Adipocyte (in vitro differentiated cells): Measurements from ENCODE around the gene MLLT10.

Source experiments
- DNase-seq: peaks from one replicate; pipeline ENCODE4 v3.0.0-alpha.2; 2015; ENCODE audit warnings: low read depth
- H3K27me3 ChIP-seq: replicated peaks from 2 replicates; pipeline ENCODE4 v1.7.0; 2013; ENCODE audit warnings: mild to moderate bottlenecking, low read length, moderate library complexity; ENCODE audit not compliant: control insufficient read depth, insufficient read depth
- H3K36me3 ChIP-seq: 2 replicates; pipeline ENCODE4 v1.7.0; 2013; ENCODE audit warnings: low read length, mild to moderate bottlenecking, moderate library complexity; ENCODE audit not compliant: control insufficient read depth, insufficient read depth, severe bottlenecking
- H3K4me1 ChIP-seq: 2 replicates; pipeline ENCODE4 v1.7.0; 2013; ENCODE audit warnings: mild to moderate bottlenecking, low read length, moderate library complexity; ENCODE audit not compliant: control insufficient read depth, insufficient read depth
- H3K4me3 ChIP-seq: 2 replicates; pipeline ENCODE4 v1.7.0; 2013; ENCODE audit warnings: mild to moderate bottlenecking, low read length, moderate library complexity
- H3K9ac ChIP-seq: 2 replicates; pipeline ENCODE4 v1.7.0; 2013; ENCODE audit warnings: mild to moderate bottlenecking, low read length, moderate library complexity
- H3K9me3 ChIP-seq: 2 replicates; pipeline ENCODE4 v1.7.0; 2013; ENCODE audit warnings: mild to moderate bottlenecking, low read length, moderate library complexity; ENCODE audit not compliant: control insufficient read depth

MLLT10 gene

DNA sequence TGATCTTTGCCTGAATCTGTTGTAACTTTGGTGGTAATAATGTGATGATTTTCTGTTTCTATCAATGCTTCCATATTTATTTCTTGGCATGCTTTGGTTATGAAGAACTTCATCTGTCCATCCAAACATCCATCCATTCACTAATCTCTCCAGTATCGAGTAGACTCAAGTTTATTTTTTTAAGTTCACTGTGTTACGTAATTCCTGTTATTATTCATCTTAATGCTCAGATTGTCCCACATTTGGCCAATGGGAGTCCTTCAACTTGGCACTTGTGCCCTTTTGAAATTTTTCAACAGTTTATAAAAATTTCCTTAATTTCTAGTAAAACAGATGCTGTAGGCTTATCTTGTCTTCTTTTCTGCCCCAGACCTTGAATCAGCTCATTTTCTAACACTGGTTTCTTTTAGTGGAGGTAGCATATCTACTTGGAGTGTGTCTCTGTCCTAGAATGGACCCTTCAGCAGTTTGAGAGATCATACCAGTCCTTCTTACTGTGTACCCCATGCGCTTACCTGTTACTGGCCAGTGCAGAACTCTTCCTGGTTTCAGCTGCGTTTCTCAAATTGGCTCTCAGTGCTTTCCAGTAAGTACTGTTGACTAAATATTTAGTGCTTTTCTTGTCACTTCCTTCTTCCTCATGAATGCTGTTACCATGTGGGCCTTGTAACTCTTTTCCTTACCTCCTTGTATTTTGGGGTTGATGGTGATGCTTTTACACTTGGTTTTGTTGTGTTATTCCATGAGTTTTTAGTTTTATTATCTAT lies 100.8 kb downstream of the MLLT10 start:
- Histone ChIP-seq H3K4me1 (peaks cover 7% of the 10 kb centered on the region), H3K27me3 (no peaks in the 10 kb centered on the region), H3K9ac (no peak overlapping the region), H3K4me3 (no peak overlapping the region), H3K36me3 (peaks cover 41% of the 10 kb centered on the region), H3K9me3 (no peaks in the 10 kb centered on the region)
- peak; percentile 12 for DNase-seq

DNA sequence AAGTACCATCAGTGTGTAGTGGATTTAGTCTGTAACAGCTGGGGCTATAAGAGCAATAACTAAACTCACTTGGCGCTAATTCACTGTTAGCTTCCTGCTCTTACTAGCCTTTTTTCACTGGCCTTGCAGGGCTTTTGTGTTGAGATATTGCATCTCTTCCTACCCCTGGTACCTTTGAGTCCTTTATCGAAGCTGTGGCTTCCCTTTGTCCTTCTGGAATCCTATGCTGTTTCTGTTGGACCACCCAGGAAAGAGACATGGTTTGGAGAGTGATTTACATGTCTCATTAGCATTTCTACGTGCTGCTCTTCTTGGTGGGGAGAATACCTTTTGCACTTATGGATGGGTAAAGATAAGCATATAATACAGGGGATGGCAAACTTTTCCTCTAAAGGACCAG lies 103.8 kb downstream of the MLLT10 start:
- no peak overlapping the region for H3K9ac ChIP-seq
- DNase-seq, result no peak
- no peaks in the 10 kb centered on the region for H3K9me3 ChIP-seq
- peaks cover 7% of the 10 kb centered on the region for H3K4me1 ChIP-seq
- H3K36me3 ChIP-seq, result peaks cover 35% of the 10 kb centered on the region
- H3K4me3 ChIP-seq, result no peak overlapping the region
- H3K27me3 ChIP-seq, result no peaks in the 10 kb centered on the region

DNA sequence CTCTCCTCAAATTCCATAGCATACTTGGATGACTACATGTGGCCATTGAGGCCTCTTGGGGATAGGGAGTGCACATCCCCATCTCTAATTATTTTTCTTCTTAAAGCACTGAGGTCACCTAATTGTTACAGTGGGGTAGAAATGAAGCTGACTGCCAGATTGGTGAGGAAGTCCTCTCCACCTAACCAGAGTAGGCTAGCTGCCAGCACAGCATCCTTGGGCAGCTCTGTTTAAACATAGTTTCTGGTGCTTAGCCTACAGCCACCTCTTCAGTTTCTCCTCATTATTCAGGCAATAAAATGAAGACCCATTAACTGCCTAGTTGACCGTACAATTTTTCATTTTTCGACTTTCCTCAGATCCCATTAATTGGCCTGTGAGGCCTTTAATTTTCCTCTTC lies 104.6 kb downstream of the MLLT10 start:
- no peak for DNase-seq
- Histone ChIP-seq H3K27me3 (no peaks in the 10 kb centered on the region), H3K4me3 (no peak overlapping the region), H3K4me1 (peaks cover 7% of the 10 kb centered on the region), H3K9ac (no peak overlapping the region), H3K9me3 (no peaks in the 10 kb centered on the region), H3K36me3 (peaks cover 35% of the 10 kb centered on the region)

DNA sequence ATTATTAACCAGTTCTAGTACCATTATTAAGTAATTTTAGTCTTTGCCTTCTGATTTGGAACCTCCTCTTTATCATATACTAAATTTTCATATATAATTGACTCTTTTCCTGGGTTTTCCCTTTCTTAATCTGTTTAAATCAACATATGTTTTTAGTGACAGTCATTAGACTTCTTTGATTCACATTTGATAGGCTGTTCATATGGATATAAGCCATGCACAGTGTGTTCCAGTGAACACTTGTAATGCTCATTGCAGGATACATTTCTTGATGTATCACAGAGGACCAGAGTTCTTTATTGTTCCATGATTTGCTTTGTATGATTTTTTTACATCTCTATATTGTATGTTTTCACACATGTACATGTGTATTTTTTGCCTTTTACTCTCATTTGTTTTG lies 114.0 kb downstream of the MLLT10 start:
- H3K9me3 ChIP-seq, result no peaks in the 10 kb centered on the region
- H3K27me3 ChIP-seq, result no peaks in the 10 kb centered on the region
- no peak overlapping the region for H3K9ac ChIP-seq
- H3K4me1 ChIP-seq, result no peaks in the 10 kb centered on the region
- DNase-seq, result no peak
- no peak overlapping the region for H3K4me3 ChIP-seq
- H3K36me3 ChIP-seq, result peaks cover 21% of the 10 kb centered on the region

DNA sequence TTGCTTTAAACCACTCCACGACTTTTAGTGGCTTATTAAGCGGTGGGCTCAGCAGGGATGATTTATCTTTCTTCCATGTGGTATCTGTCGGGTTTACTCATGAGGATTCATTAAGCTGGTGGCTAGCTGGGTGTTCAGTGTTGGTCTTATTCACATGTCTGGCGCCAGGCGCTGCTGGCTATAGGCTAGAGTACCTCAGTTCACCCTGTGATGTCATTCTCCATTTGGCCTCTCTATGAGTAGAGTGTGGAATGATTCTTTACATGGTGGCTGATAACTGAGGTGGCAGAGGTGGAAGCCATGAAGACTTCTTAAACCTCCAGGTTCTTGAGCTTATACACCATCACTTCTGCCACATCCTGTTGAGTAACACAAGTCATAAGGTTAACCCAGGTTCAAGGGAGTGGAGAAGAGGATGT lies 115.4 kb downstream of the MLLT10 start:
- Histone ChIP-seq H3K9ac (no peak overlapping the region), H3K4me3 (no peak overlapping the region), H3K4me1 (no peaks in the 10 kb centered on the region), H3K27me3 (no peaks in the 10 kb centered on the region), H3K9me3 (no peaks in the 10 kb centered on the region), H3K36me3 (peaks cover 33% of the 10 kb centered on the region)
- DNase-seq, result no peak

DNA sequence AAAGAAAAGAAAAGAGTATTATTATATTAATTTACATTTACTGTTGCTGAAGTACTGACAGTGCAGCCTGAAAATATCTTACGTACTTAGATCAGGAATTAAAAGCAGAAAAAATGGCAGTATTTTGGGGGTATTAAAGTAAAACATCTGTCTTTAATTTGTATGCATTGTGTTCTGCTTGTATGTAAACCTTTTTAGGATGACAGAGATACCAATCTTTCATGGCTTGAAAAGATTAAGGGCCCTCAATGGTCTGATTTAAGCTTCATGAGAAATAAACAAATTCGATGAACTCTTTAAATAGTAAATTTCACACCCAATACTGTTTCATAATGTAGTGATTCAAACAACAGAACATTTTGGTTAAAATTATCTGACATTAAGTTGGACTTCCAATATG lies 116.3 kb downstream of the MLLT10 start:
- peak; percentile 5 for DNase-seq
- Histone ChIP-seq H3K9ac (no peak overlapping the region), H3K36me3 (peaks cover 35% of the 10 kb centered on the region), H3K4me1 (no peaks in the 10 kb centered on the region), H3K4me3 (no peak overlapping the region), H3K9me3 (no peaks in the 10 kb centered on the region), H3K27me3 (no peaks in the 10 kb centered on the region)

DNA sequence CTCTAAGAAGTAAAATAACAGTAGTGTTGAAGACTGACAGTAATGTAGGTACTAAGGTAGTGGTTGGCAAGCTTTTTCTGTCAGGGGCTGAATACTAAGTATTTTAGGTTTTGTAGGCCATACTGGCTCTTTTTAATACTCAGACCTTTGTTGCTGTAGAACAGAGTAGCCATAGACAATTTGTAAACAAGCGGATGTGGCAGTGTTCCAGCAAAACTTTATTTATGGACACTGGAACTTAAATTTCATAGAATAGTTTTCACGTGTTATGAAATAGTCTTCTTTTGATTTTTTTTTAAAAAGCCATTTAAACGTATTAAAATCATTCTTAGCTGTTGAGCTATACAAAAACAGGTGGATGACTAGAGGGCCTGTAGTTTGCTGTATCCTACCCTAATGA lies 121.2 kb downstream of the MLLT10 start:
- H3K36me3 ChIP-seq, result peaks cover 26% of the 10 kb centered on the region
- no peak overlapping the region for H3K9ac ChIP-seq
- H3K4me1 ChIP-seq, result no peaks in the 10 kb centered on the region
- DNase-seq, result no peak
- H3K4me3 ChIP-seq, result no peak overlapping the region
- H3K9me3 ChIP-seq, result no peaks in the 10 kb centered on the region
- H3K27me3 ChIP-seq, result no peaks in the 10 kb centered on the region

DNA sequence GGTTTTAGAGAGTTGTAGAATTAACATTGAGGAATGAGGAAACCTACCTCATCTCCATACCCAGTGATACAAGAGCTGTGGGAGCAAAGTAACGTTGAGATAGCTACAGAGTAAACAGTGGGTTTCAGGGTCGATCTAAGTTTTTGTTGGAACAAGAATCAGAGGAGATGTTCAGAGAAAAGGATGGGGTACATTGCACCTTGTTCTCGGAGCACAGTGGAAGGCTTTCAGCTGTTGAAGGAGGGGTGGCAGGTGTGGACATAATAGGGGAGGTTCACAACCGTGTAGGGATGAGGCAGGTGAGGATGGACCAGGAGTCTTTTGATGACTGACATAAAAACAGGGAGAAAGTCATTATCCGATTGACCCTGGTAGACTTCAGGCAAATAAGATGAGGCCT lies 121.7 kb downstream of the MLLT10 start:
- no peak overlapping the region for H3K4me3 ChIP-seq
- no peaks in the 10 kb centered on the region for H3K9me3 ChIP-seq
- no peaks in the 10 kb centered on the region for H3K4me1 ChIP-seq
- no peak for DNase-seq
- peaks cover 26% of the 10 kb centered on the region for H3K36me3 ChIP-seq
- H3K27me3 ChIP-seq, result no peaks in the 10 kb centered on the region
- no peak overlapping the region for H3K9ac ChIP-seq

DNA sequence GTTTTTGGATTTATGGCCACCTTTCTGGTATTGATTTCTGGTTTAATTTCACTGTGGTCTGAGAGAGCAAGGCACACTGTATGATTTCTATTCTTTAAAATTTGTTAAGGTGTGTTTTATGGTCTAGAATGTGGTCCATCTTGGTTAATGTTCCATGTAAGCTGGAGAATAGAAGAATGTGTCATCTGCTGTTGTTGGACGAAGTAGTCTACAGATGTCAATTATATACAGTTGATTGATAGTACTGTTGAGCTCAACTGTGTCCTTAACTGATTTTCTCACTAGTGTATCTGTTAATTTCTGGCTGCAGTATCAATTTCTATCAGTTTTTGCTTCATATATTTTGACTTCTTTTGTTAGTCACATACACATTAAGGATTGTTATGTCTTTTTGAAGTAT lies 127.1 kb downstream of the MLLT10 start:
- peaks cover 2% of the 10 kb centered on the region for H3K4me1 ChIP-seq
- H3K4me3 ChIP-seq, result no peak overlapping the region
- no peaks in the 10 kb centered on the region for H3K9me3 ChIP-seq
- no peak overlapping the region for H3K9ac ChIP-seq
- DNase-seq, result no peak
- H3K27me3 ChIP-seq, result no peaks in the 10 kb centered on the region
- peaks cover 14% of the 10 kb centered on the region for H3K36me3 ChIP-seq

DNA sequence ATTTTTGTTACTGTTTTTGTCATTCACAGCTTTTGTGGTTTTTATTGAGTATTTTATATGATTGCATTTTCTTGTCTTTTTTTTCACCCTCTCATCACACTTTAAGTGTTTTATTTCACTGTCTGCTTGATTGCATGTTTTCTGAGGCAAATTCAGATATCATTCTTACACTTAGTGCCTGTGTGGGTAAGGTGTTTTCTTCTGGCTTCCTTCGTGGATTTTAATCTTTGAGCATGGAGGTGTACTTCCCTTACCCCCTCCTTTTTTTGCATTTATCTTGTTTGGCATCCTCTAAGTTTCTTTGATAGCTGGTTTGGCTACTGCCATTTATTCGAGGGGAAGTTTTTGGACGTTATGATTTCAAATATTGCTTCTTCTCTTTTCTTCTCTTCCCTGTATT lies 127.9 kb downstream of the MLLT10 start:
- no peak overlapping the region for H3K9ac ChIP-seq
- H3K36me3 ChIP-seq, result peaks cover 18% of the 10 kb centered on the region
- peaks cover 2% of the 10 kb centered on the region for H3K4me1 ChIP-seq
- no peaks in the 10 kb centered on the region for H3K27me3 ChIP-seq
- no peak overlapping the region for H3K4me3 ChIP-seq
- H3K9me3 ChIP-seq, result no peaks in the 10 kb centered on the region
- no peak for DNase-seq

DNA sequence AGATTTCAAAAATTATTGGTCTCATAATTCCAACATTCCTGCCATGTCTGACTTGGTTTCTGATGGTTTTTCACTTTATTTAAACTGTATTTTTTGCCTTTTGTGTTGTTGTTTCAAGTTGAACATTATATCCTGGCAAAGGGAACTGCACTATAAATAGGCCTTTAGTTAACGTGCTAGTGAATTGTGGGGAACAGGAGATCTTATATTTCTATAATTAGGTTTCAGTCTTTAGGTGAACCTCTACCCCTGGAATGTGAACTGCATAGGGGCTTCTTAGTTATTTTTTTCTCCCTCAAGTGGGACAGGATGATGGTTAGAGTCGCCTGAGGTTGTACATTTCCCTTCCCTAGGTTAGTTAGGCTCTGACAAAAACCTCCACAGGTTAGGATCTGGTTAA lies 128.6 kb downstream of the MLLT10 start:
- H3K4me1 ChIP-seq, result peaks cover 2% of the 10 kb centered on the region
- DNase-seq, result no peak
- H3K4me3 ChIP-seq, result no peak overlapping the region
- H3K27me3 ChIP-seq, result no peaks in the 10 kb centered on the region
- peaks cover 18% of the 10 kb centered on the region for H3K36me3 ChIP-seq
- H3K9ac ChIP-seq, result no peak overlapping the region
- no peaks in the 10 kb centered on the region for H3K9me3 ChIP-seq

DNA sequence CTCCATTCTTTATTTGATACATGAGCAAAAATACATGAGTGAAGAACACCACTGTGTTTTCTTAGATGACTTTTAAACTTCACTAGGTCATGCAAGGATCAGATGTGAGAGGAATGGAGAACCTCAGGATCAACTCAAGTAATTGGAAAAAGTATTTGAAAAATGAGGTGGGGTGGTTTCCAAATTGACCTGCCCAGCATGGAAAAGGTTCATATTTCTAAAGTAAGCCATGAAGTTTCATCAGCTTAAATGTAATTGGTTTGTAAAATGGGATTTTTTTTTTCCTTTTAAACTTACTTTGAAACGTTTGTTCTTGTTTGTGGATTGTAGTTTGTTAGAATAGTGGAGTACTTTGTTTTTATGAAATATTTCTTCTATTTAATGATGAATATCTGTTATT lies 134.8 kb downstream of the MLLT10 start:
- peak overlapping the region; percentile 7 for H3K4me3 ChIP-seq
- DNase-seq, result peak; percentile 60
- peaks cover 21% of the 10 kb centered on the region for H3K4me1 ChIP-seq
- H3K36me3 ChIP-seq, result peaks cover 20% of the 10 kb centered on the region
- H3K27me3 ChIP-seq, result no peaks in the 10 kb centered on the region
- H3K9ac ChIP-seq, result no peak overlapping the region
- no peaks in the 10 kb centered on the region for H3K9me3 ChIP-seq
